Measurements from ENCODE around the gene BPIFB3. TPM values are rescaled to one million over a fixed set of nuclear protein-coding genes. Genes with fewer than 3 reads are reported as not detected.

Gene BPIFB3
- total and polyA plus RNA-seq, 2 experiments from 2014 or later, result not detected

DNA sequence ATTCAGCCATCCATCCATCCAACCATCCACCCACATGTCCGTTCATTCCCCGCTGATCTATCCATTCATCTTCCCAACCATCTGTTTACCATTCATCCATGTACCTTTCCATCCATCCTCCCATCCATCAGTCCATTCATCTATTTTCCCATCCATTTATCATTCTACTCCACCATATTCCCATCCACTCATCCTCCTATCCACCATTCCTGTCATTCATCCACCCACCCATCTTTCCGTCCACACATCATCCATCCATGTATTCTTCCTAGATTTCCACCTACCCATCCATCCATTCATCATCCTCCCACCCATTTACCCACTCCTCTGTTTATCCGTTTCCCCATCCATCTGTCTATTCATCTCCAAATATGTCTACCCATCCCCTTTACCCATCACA, 15.5 kb upstream of the BPIFB3 start:
- Histone ChIP-seq H3K4me3 (no peak overlapping the region), H3K9me2 (ENCODE audit: insufficient read depth) (peaks cover 3% of the 10 kb centered on the region; the same call in 1 of the 2 replicates), H2AFZ (no peak overlapping the region), H3K4me2 (no peak overlapping the region), H3K36me3 (ENCODE audit: insufficient read depth) (no peaks in the 10 kb centered on the region), H4K20me1 (replicated peaks; ENCODE audit: insufficient read depth) (no peaks in the 10 kb centered on the region), H3K4me1 (ENCODE audit: insufficient read depth) (no peaks in the 10 kb centered on the region), H3K79me2 (replicated peaks; ENCODE audit: insufficient read depth) (no peaks in the 10 kb centered on the region), H3F3A (replicated peaks; ENCODE audit: low read depth) (no peaks in the 10 kb centered on the region), H3K27me3 (ENCODE audit: insufficient read depth) (no peaks in the 10 kb centered on the region), H3K27ac (ENCODE audit: low read depth) (no peak overlapping the region)
- peaks cover 9% of the 10 kb centered on the region for H3K27me3 Mint-ChIP-seq (ENCODE audit: insufficient read depth, low read depth, poor library complexity)
- H3K9me3 Mint-ChIP-seq, result 0 out of 3 replicates have a peak, but pooled peaks cover under 1% of the 10 kb centered on the region
- no peak for ATAC-seq
- no peaks in the 10 kb centered on the region for H3K36me3 Mint-ChIP-seq (ENCODE audit: low read depth)
- H3K4me3 Mint-ChIP-seq, result no peak overlapping the region
- H3K4me1 Mint-ChIP-seq, result no peaks in the 10 kb centered on the region
- H3K27ac Mint-ChIP-seq, result no peak overlapping the region
- DNase-seq (ENCODE audit: low spot score), result no peak
- no peak for TF ChIP-seq POLR2AphosphoS5 (IDR thresholded peaks at IDR 0.05; ENCODE audit: low read depth)

- Histone ChIP-seq H3K27ac (ENCODE audit: low read depth) (no peak overlapping the region), H3K27me3 (ENCODE audit: insufficient read depth) (no peaks in the 10 kb centered on the region), H3K4me2 (no peak overlapping the region), H4K20me1 (replicated peaks; ENCODE audit: insufficient read depth) (no peaks in the 10 kb centered on the region), H3K79me2 (replicated peaks; ENCODE audit: insufficient read depth) (no peaks in the 10 kb centered on the region), H2AFZ (no peak overlapping the region), H3K36me3 (ENCODE audit: insufficient read depth) (no peaks in the 10 kb centered on the region; the same call in 1 of the 2 replicates), H3K4me3 (no peak overlapping the region), H3K9me2 (ENCODE audit: insufficient read depth) (peaks cover 3% of the 10 kb centered on the region; the same call in 1 of the 2 replicates), H3K4me1 (ENCODE audit: insufficient read depth) (no peaks in the 10 kb centered on the region), H3F3A (replicated peaks; ENCODE audit: low read depth) (no peaks in the 10 kb centered on the region)
- Mint-ChIP-seq H3K4me3 (no peak overlapping the region), H3K9me3 (peaks cover 26% of the 10 kb centered on the region), H3K27ac (no peak overlapping the region), H3K4me1 (no peaks in the 10 kb centered on the region), H3K36me3 (ENCODE audit: low read depth) (peaks cover 9% of the 10 kb centered on the region), H3K27me3 (ENCODE audit: insufficient read depth, low read depth, poor library complexity) (peaks cover 8% of the 10 kb centered on the region)
- no peak for DNase-seq (ENCODE audit: low spot score)
- ATAC-seq, result no peak
- TF ChIP-seq, protein P1, sequence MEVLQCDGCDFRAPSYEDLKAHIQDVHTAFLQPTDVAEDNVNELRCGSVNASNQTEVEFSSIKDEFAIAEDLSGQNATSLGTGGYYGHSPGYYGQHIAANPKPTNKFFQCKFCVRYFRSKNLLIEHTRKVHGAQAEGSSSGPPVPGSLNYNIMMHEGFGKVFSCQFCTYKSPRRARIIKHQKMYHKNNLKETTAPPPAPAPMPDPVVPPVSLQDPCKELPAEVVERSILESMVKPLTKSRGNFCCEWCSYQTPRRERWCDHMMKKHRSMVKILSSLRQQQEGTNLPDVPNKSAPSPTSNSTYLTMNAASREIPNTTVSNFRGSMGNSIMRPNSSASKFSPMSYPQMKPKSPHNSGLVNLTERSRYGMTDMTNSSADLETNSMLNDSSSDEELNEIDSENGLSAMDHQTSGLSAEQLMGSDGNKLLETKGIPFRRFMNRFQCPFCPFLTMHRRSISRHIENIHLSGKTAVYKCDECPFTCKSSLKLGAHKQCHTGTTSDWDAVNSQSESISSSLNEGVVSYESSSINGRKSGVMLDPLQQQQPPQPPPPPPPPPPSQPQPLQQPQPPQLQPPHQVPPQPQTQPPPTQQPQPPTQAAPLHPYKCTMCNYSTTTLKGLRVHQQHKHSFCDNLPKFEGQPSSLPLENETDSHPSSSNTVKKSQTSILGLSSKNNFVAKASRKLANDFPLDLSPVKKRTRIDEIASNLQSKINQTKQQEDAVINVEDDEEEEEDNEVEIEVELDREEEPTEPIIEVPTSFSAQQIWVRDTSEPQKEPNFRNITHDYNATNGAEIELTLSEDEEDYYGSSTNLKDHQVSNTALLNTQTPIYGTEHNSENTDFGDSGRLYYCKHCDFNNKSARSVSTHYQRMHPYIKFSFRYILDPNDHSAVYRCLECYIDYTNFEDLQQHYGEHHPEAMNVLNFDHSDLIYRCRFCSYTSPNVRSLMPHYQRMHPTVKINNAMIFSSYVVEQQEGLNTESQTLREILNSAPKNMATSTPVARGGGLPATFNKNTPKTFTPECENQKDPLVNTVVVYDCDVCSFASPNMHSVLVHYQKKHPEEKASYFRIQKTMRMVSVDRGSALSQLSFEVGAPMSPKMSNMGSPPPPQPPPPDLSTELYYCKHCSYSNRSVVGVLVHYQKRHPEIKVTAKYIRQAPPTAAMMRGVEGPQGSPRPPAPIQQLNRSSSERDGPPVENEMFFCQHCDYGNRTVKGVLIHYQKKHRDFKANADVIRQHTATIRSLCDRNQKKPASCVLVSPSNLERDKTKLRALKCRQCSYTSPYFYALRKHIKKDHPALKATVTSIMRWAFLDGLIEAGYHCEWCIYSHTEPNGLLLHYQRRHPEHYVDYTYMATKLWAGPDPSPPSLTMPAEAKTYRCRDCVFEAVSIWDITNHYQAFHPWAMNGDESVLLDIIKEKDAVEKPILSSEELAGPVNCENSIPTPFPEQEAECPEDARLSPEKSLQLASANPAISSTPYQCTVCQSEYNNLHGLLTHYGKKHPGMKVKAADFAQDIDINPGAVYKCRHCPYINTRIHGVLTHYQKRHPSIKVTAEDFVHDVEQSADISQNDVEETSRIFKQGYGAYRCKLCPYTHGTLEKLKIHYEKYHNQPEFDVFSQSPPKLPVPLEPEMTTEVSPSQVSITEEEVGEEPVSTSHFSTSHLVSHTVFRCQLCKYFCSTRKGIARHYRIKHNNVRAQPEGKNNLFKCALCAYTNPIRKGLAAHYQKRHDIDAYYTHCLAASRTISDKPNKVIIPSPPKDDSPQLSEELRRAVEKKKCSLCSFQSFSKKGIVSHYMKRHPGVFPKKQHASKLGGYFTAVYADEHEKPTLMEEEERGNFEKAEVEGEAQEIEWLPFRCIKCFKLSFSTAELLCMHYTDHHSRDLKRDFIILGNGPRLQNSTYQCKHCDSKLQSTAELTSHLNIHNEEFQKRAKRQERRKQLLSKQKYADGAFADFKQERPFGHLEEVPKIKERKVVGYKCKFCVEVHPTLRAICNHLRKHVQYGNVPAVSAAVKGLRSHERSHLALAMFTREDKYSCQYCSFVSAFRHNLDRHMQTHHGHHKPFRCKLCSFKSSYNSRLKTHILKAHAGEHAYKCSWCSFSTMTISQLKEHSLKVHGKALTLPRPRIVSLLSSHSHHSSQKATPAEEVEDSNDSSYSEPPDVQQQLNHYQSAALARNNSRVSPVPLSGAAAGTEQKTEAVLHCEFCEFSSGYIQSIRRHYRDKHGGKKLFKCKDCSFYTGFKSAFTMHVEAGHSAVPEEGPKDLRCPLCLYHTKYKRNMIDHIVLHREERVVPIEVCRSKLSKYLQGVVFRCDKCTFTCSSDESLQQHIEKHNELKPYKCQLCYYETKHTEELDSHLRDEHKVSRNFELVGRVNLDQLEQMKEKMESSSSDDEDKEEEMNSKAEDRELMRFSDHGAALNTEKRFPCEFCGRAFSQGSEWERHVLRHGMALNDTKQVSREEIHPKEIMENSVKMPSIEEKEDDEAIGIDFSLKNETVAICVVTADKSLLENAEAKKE (CRISPR knock-in tag; IDR thresholded peaks at IDR 0.05), result no peak
- no peak for TF ChIP-seq ZNF331 (CRISPR knock-in tag; IDR thresholded peaks at IDR 0.05; ENCODE audit: low read depth)
- TF ChIP-seq POLR2AphosphoS5 (IDR thresholded peaks at IDR 0.05; ENCODE audit: low read depth), result no peak
- TF ChIP-seq, protein P2, sequence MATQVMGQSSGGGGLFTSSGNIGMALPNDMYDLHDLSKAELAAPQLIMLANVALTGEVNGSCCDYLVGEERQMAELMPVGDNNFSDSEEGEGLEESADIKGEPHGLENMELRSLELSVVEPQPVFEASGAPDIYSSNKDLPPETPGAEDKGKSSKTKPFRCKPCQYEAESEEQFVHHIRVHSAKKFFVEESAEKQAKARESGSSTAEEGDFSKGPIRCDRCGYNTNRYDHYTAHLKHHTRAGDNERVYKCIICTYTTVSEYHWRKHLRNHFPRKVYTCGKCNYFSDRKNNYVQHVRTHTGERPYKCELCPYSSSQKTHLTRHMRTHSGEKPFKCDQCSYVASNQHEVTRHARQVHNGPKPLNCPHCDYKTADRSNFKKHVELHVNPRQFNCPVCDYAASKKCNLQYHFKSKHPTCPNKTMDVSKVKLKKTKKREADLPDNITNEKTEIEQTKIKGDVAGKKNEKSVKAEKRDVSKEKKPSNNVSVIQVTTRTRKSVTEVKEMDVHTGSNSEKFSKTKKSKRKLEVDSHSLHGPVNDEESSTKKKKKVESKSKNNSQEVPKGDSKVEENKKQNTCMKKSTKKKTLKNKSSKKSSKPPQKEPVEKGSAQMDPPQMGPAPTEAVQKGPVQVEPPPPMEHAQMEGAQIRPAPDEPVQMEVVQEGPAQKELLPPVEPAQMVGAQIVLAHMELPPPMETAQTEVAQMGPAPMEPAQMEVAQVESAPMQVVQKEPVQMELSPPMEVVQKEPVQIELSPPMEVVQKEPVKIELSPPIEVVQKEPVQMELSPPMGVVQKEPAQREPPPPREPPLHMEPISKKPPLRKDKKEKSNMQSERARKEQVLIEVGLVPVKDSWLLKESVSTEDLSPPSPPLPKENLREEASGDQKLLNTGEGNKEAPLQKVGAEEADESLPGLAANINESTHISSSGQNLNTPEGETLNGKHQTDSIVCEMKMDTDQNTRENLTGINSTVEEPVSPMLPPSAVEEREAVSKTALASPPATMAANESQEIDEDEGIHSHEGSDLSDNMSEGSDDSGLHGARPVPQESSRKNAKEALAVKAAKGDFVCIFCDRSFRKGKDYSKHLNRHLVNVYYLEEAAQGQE (IDR thresholded peaks at IDR 0.05; ENCODE audit: unreplicated experiment), result no peak
- no peak for TF ChIP-seq NANOG (IDR thresholded peaks at IDR 0.05; ENCODE audit: borderline replicate concordance)
- no peak for TF ChIP-seq ZNF114 (CRISPR knock-in tag; IDR thresholded peaks at IDR 0.05)
- no peak for TF ChIP-seq EZH2 (IDR thresholded peaks at IDR 0.05; ENCODE audit: low read depth, unreplicated experiment)
- TF ChIP-seq EZH2phosphoT487 (IDR thresholded peaks at IDR 0.05; ENCODE audit: unreplicated experiment), result no peak
- TF ChIP-seq, protein P3, sequence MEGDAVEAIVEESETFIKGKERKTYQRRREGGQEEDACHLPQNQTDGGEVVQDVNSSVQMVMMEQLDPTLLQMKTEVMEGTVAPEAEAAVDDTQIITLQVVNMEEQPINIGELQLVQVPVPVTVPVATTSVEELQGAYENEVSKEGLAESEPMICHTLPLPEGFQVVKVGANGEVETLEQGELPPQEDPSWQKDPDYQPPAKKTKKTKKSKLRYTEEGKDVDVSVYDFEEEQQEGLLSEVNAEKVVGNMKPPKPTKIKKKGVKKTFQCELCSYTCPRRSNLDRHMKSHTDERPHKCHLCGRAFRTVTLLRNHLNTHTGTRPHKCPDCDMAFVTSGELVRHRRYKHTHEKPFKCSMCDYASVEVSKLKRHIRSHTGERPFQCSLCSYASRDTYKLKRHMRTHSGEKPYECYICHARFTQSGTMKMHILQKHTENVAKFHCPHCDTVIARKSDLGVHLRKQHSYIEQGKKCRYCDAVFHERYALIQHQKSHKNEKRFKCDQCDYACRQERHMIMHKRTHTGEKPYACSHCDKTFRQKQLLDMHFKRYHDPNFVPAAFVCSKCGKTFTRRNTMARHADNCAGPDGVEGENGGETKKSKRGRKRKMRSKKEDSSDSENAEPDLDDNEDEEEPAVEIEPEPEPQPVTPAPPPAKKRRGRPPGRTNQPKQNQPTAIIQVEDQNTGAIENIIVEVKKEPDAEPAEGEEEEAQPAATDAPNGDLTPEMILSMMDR (conservative IDR thresholded peaks at IDR 0.05; ENCODE audit: low read depth in 2 of 2), result no peak
Measured at GRCh38 chr20:33042430-33042829, 11.3 kb upstream of the BPIFB3 start.

Measured in GM23338 (cell line).